Measurements from ENCODE around the gene TBC1D22A.

Gene TBC1D22A

DNA sequence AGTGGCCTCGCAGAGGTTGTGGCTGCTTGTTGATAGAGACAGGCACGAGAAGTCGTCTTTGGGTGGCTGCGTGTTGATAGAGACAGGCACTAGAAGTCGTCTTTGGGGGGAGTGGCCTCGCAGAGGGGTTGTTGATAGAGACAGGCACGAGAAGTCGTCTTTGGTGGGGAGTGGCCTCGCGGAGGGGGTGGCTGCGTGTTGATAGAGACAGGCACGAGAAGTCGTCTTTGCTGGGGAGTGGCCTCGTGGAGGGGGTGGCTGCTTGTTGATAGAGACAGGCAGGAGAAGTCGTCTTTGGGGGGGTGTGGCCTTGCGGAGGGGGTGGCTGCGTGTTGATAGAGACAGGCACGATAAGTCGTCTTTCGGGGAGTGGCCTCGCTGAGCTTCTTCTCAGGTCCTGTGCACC lies 328.8 kb downstream of the TBC1D22A start:
- no peak for DNase-seq

DNA sequence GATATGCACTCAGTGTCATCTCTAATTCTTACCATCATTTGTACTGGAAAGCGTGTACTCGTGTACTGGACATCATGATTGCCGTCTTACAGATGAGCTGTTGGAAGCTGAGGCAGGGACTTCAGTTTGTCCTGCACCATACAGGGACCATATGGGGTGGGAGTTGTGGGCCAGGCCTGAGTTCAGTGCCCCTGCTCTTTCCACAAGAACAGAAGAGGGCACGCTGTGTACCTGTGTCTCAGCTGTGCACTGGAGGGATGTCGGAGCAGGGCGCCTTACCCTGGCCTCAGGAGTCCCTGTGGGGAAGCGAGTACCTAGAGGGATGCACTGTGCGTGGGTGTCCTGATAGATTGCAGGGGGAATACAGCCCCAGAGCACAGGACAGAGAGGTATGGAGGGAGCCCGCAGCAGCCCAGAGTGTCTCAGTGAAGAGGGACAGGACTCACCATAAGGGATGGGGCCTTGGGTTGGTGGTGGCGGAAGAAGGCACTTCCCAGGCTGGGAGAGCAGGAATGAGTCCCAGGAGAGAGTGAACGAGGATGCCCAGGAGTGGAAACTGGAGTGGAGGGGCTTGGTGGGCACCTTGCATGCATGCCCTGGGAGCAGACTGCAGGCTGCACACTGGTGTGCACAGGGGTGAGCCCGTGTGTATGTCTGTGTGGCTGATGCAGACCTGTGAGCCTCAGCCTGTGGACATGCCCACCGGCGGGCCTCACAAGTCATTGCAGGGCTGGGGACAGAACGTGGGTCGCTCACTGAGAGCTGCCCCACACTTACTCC lies 329.7 kb downstream of the TBC1D22A start:
- no peak for DNase-seq

DNA sequence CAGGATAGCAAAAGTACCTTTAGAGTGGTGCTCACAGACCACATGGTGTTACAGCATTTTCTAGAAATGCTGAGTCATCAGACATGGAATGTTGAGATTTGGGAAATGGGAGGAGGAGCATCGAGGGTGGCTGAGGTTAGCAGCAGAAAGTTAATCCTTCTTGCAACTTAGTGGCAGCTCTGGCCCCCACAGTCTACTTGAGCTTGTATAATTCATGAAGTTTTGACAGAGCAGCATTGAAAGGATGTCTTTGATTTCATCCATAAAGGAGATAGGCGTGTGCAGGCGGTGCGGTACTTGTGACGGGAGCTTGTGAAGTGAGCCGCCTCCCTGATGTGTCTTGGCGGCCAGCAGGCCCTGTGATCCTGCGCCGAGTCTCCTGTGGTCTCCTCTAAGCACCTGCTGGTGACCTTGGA lies 330.5 kb downstream of the TBC1D22A start:
- DNase-seq = no peak

DNA sequence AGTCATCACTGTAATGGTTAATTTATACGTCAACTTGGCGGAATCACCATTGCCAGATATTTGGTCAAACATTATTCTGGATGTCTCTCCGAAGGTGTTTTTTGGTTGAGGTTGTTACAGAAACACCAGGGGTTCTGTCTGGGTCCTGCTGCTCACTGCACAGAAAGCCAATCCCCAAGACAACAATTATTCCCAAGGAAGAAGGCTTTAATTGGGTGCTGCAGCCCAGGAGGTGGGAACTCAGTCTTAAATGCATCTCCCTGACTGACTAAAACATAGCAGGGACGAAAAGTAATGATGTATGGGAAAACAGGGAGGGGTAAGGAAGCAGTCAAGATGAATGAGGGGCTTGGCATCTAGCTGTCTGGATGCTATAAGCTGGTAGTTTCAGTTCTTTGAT lies 331.3 kb downstream of the TBC1D22A start:
- DNase-seq = no peak

DNA sequence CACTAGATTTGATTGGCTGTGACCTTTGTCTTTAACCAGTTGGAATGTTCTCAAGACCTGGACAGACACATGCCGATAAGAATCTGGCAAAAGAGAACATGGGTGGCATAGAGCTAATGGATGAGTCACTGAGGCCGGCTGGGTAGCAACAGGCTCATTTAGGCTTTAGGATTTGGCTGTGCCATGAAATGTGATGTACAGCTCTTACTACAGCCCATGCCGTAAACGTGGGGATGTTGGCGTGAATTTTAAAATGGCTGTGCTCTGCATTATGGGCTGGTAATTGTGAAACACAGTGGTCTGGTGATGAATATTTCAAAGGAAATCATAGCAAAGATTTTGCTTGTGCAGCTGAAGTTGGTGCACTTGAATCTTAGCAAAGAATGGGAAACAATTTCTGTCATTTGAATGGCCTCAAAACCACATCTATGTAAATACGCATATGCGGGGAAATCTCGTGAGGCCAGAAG lies 332.4 kb downstream of the TBC1D22A start:
- no peak for DNase-seq

DNA sequence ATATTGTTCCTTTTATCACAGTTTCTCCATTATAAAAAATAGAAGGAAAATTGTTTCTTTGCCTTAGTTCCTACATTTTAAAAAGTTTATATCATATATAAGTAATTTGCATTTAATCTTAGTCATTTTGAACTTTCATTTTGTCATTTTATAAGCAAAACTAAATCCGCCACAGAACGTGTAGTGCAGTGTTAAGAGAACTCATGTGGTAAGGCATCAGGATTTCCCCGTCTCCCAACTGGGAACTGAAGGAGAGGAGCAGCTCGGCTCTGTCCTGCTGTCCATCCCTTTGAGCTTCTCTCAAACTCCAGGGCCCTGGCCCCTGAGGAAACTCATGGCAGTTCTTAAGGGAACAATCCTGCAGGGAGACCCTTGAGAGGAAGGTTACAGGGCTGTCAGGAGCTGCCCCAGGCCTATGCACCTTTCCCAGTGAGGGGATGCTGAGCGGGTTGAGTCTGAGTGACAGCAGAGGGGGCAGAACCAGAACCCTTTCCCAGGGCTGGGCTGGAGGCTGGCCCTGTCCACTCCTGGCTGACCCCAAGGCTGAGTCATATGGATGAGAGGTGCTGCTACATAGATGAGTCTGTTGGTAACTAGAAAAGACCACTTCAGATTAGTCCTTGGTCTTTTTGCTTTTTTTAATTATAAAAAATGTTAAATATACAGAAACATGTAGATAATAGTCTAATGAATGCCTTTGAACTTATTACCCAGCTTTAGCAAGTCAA lies 333.1 kb downstream of the TBC1D22A start:
- DNase-seq = no peak

DNA sequence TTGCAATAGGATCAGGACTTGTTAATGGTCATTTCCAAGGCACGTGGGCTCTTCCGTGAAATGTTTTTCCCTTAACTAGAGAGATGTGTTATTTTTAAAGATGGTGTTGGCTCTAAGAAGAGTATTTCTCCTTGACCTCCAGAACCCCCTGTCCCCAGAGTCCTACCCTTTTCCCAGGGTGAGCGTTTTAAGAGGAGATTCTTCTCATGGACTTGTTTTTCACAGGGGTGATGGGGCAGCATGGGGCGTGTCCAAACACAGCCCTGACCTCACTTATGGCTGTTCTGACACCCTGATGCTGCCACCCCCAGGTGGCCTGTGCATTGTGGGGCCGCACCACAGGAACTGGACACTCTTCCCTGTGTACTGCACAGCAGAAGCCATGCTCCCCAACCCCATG lies 335.7 kb downstream of the TBC1D22A start:
- DNase-seq = no peak

DNA sequence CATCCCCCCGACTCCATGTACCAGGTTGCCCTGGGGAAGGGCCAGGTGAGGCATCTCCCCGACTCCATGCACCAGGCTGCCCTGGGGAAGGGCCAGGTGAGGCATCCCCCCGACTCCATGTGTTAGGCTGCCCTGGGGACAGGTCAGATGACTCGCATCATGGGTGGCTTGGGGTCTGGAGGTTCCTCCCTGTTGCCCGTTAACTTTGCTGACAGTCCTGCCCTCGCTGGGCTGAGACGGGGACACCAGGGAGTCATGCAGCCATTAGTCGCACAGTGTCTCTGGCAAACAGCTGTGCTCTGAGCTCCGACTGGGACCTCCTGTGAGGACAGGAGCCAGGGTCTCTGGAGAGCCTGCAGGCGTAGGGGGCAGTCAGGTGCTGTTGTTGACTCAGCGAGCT lies 336.1 kb downstream of the TBC1D22A start:
- DNase-seq = no peak

DNA sequence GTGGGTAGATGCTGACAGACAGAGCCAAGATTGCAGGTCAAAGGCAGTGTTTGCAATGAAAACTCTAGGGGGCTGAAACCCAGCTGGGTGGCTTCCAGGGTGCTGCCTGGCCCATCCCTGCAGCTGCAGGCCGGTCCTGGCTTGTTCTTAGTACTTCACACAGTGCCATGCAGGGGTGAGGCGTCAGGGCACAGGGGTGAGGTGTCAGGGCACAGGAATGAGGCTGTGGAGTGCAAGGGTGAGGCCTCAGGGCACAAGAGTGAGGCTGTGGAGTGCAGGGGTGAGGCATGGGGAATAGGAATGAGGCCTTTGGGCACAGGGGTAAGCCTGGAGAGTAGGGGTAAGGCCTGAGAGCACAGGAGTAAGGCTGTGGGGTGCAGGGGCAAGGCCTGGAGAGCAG lies 337.6 kb downstream of the TBC1D22A start:
- DNase-seq = no peak

DNA sequence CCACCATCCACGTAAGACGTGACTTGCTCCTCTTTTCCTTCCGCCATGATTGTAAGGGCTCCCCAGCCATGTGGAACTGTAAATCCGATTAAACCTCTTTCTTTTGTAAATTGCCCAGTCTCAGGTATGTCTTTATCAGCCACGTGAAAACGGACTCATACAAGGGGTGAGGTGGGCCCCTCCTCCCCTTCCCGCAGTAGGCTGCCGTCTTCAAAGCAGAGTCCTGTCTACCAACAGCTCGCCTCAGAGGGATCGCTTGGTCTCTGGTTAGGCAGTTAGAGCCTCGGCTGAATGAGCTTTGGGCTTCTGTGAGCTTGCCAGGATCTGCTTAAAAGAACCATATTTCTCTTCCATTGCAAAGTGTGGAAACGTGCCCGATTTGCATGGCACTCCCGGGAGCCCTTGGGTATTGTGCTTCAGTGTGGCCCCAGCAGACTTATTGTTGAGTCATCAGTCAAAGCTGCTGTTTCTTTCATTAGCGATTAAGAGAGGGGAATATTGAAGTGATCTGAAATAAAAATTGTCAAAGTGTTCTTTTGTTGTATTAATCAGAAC lies 338.3 kb downstream of the TBC1D22A start:
- DNase-seq = no peak

DNA sequence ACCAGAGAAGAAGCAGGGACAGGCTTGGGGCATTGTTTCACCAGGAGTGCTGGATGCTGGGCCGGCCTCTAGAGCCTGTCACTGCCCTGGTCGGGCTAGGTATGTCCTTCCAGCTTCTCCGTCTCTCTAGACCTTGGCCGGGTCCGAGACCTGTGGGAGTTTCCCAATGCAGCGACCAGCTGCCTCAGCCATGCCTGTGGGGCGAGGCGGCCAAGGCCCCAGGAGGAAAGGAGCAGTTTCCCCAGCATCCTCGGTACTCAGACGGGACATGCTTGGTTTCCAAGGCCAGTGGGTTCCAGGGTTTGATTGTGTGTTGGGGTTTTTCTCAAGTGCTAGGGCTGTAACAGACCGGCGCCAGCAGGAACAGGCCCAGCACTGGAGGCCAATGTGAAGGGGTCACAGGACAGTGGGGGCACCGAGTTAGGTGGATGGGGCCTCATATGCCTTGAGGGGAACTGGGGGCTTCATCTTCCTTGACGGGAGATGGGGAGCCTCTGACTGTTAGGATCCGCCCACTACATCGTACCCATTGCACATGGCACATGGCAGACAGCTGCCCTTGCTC lies 339.0 kb downstream of the TBC1D22A start:
- no peak for DNase-seq

DNA sequence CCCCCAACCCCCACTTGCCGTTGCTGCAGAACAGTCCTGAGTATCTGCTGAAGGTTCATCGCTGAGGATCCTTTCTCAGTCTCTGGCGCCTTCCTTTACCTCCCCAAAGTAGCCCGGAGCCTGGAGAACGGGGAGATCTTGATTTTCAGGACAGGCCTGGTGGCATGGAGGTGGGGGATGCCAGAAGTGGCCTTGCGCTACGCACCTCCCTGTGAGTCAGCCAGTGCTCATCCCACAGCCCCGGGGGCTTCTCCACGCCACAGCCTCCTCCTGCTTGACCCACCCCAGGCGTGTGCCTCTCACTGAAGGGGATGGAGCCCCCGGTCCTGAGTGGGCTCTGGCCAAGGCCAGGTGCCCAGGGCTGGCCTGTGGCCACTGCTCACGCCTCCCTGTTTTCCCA lies 339.6 kb downstream of the TBC1D22A start:
- no peak for DNase-seq

DNA sequence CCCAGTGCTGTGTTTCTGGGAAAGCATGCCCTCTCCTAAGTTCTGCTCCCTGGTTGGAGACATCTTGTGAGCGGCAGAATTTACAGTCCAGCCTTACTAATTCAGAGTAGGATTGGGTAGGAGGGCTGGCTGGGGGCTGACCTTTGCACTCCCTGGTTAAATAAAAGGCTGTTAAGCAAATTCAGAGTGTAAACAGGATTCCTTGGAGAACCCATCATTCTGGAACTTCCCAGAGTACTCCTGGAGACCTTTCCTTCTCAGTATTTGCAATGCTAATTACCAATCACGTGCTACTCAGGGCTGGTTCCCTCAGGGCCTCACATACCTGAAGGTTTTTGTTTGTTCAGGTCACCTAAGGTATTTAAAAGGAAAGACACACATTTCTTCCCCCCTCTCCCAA lies 340.2 kb downstream of the TBC1D22A start:
- DNase-seq = no peak

DNA sequence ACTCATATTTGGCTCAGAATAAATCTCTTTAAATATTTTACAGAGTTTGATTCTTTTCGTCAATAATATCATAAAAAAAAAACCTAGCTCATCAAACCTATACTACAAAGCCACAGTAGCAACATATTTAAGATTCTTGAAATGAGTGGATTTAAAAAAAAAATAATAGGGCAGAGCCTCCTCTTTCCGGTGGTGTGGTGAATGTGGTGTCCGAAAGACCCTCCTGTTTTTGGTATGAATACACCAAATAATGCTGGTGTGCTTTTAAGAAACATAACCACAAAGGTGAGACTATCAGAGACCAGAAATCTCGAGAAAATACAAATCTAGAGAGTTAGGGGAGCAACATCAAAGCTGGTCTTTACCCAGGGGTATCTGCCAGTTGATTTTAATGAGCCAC lies 342.6 kb downstream of the TBC1D22A start:
- DNase-seq = no peak

DNA sequence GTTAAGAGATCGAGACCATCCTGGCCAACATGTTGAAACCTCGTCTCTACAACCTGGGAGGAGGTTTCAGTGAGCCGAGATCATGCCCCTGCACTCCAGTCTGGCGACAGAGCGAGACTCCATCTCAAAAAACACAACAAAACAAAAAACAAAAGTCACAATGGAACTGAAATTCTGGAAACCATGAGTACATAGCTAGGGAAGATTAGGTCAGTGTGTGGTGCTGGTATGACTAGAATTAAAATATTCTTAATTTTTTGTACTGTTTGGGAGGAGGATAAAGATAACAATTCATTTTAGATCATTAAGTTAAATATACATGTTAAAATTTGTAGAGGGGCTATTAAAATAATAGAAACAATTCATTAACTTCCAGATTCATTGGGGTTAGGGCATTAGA lies 344.4 kb downstream of the TBC1D22A start:
- DNase-seq = no peak

DNA sequence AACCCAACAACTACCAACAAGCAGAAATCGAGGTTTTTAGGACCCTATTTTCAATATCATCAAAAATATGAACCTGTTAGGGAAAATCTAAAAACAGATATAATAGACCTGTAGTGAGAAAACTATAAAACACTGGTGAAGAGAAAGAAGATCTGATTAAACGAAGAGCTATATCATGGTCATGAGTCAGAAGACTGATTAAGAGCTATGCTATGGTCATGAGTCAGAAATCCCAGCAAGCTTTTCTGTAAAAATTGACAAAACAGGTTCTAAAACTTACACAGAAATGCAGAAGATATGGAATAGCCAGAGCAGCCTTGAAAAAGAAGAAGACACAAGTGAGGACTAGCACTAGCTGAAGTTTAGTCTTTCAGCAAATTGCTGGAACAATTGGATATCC lies 345.0 kb downstream of the TBC1D22A start:
- no peak for DNase-seq

DNA sequence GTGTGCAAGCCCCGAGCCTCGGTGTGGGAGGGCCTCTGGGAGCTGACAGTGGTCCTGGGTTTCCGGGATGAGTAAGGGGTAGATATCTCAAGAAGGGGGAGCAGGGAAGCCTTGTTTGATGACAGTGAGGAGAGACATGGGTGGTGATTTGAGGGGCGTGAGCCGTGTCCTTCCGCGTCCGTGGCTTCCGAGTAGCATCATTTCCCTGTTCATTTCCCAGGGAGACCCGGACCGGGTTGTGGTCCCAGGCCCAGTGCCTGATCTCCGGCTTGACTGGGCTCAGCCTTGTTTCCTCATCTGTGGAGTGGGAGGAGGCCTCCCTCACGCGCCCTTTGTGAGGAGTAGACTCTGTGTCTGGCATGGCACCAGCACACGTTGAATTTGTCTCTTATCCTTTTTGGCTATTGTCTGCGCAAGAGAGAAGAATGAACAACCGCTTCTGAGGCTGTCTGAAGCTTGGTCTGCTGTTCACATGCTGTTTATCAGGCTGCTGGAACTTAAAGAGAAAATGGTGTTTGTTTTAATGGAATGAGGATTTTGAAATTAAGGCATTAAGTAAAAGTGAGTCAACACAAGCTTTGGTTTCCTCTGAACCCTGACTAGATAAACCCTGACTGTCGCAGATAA lies 348.5 kb downstream of the TBC1D22A start:
- DNase-seq = no peak

DNA sequence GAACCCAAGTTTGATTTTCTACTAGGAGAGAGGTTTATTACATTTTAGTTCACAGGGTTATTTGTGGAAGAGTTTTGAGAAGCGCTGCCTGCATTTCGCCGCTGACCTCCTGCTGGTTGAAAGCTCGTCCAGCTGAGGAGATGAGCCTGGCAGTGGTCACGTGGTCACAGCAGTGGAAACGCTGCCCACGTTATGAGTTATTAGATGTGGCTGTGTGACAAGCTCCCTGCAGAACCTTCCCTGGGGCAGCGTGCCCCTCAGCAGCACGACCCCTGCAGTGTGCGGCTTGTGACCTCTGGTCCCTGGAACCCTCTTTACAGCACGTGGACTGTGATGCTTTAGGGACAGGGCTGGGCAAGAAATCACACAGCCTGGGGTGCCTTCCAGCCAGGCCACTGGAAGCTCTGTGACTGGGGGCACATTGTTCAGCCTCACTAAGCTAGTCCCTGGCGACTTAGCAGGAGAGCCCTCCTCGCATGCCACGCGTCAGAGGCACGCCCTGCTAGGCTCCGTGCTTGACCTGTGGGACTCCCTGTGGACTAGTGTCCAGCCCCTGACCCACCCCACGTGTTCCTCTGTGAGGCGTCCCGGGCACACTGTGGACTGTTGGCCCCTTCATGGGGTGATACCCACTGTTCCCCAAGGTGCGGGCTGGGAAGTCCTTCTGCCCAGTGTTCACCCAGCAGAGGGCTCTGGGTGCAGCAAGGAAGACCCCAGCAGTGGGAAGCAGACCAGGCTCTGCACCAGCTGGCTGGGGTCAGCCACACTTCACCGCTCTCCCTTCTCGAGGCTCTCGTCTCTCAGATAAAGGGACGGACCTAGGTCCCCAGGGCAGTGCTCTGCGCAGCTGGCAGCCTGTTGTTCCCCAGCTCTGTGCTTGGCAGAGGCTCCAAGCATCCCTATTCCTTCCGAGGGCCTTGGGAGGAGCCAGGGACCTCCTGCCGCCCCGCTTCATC lies 349.5 kb downstream of the TBC1D22A start:
- no peak for DNase-seq

DNA sequence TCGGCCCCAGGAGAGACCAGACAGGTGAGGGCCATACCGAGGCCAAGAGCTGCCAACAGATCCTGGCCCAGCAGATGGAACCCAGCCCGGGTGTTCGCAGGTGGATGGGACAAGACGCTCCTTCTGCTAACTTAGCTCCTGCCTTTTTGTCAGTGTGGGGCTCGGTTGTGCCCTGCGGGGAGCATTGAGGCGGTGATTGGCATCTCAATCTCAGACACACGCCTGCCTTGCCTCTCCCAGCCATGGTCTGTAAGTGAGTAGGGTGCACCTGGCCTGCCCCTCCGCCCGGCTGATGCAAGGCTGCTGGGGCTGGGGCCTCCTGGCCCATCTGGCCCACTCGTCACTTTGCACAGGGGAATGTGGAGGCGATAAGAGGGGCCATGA lies 350.1 kb downstream of the TBC1D22A start:
- no peak for DNase-seq

DNA sequence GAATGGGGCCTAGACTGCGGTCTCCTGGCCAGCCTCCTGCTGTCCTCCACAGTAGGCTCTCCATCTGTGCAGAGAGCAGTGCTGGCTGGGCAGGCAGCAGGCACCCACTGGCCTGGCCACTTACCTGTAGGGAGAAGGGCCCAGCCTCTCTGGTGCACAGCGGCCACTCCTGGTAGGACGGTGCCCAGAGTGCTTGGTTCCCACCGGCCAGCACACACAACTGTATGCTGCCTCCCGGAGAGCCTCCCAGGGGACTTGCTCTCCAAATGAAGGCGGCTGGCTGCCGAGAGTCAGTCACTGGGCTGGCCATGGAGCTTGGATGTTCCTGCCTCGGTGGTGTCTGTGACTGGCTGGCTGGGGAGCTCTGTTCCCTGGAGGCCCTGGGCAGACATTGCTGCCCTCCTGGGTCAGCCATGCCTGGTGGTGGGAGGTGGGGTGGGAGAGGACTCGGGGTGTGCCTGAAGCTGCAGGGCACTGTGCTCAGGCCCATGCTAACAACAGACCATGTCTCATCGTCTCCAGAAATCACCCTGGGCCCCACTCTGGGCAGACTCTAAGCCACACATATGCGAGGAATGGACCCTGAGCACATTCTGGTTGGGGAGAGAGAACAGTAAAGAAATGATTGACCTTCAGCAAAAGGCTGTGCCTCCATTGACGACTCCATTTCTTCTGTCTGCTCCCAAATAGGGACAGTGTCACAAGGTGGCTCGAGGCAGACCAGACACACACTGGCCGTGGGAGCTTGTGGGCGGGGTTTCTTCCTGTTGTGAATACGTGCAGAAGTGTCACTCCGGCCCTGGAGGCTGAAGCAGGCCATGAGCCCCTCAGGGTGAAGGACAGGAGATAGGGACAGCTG lies 350.8 kb downstream of the TBC1D22A start:
- no peak for DNase-seq

DNA sequence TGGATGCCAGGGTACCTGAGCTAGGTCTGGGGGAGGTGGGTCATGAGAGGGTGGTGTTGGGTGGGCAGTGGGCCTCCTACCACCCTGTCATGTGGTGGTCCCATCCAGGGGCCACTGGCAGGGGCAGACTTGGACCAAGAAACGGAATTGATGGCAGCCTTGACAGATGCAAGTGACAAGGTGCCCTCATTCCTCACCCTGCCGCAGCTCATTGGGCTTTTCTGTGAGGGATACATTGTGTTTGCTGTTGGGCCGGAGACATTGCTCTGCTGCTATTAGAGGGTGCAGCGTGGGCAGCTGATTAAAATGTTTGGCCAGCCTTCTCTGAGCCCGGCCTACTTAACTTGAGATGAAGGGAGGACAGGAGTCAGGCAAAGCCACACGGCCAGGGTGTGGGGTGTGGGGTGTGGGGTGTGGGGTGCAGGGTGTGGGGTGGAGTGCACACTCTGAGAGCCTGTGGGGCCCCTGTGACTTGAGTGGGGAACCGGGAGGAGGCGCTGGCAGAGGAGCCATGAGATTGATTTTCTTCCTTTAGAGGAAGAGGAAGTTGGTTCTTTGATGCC lies 351.5 kb downstream of the TBC1D22A start:
- DNase-seq = no peak

Measured in right hindlimb (tissue), 1 donor.